Epithelial cell of esophagus (primary cell): ENCODE data around the gene MXRA5.
A peak's percentile ranks its signal among the peaks of the same experiment; 100 is the strongest.

Experiments
- DNase-seq: peaks from one replicate; pipeline ENCODE4 v3.0.0; 2010; ENCODE audit warnings: low read depth
- H3K4me3 ChIP-seq: 2 replicates; pipeline ENCODE4 v1.5.1; 2011; ENCODE audit warnings: mild to moderate bottlenecking, low read length, control low read depth
- TF ChIP-seq, protein P1 (sequence below): IDR thresholded peaks from 2 replicates; pipeline ENCODE4 v1.5.1; 2011; ENCODE audit warnings: low read depth, mild to moderate bottlenecking, low read length, control low read depth, inconsistent platforms; ENCODE audit not compliant: insufficient read depth; ENCODE audit errors: missing control alignments

MXRA5 gene

DNA sequence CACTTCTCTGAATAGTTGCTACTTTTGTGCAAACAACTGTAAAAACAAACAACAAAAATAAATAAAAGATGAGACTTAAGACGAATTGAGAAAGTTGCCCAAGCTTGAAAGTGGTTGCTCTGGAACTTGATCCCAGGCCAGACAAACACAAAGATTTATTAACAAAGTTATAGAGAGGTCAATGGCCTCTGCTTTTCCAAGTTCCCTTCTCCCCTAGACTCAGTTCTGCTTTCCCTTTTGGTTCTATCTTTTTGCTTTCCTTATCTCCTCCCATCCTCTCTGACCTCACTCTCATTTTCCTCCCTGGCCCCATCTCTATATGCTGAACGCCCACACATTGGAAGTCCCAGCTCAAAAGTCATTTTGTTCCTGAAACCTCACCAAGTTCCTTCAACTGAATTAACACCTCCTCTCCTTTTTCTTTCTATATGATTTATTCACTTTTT, 82.7 kb downstream of the MXRA5 start:
- DNase-seq, result no peak
- TF ChIP-seq, protein P1, sequence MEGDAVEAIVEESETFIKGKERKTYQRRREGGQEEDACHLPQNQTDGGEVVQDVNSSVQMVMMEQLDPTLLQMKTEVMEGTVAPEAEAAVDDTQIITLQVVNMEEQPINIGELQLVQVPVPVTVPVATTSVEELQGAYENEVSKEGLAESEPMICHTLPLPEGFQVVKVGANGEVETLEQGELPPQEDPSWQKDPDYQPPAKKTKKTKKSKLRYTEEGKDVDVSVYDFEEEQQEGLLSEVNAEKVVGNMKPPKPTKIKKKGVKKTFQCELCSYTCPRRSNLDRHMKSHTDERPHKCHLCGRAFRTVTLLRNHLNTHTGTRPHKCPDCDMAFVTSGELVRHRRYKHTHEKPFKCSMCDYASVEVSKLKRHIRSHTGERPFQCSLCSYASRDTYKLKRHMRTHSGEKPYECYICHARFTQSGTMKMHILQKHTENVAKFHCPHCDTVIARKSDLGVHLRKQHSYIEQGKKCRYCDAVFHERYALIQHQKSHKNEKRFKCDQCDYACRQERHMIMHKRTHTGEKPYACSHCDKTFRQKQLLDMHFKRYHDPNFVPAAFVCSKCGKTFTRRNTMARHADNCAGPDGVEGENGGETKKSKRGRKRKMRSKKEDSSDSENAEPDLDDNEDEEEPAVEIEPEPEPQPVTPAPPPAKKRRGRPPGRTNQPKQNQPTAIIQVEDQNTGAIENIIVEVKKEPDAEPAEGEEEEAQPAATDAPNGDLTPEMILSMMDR, result no peak
- no peak overlapping the region for H3K4me3 ChIP-seq

GRCh38 chrX:3262901-3263300, 83.6 kb downstream of the MXRA5 start:
- H3K4me3 ChIP-seq, result no peak overlapping the region
- DNase-seq, result peak; percentile 75
- TF ChIP-seq, protein P1, result no peak
